Activated CD4-positive, alpha-beta T cell treated with anti-CD3 and anti-CD28 coated beads, Interleukin-2, amount 50 U/mL, for 24 hours (primary cell): ENCODE data around the gene FGD1.

Experiments used
- DNase-seq, 2 donors: peaks; one replicate each; pipeline ENCODE4 v3.0.0-alpha.2; 2020; ENCODE audit warnings: low read depth in 1 of 2, low spot score in 1 of 2

The FGD1 gene

GRCh38 chrX:54407266-54407665 is 88.8 kb downstream of the FGD1 start:
- DNase-seq, result no peak

- no peak for DNase-seq
These were observed 98.9 kb downstream of the FGD1 start for GRCh38 chrX:54397113-54397512.
